HFFc6 (cell line): ENCODE data around the gene GABRE. TPM values are rescaled to one million over a fixed set of nuclear protein-coding genes. Genes with fewer than 3 reads are reported as not detected.
A peak's percentile ranks its signal among the peaks of the same experiment; 100 is the strongest.

Source experiments
- DNase-seq: peaks from one replicate; pipeline ENCODE4 v3.0.0-alpha.2; 2018
- H3K27ac Mint-ChIP-seq: 2 replicates; pipeline ENCODE4 v1.8.0; 2020; ENCODE audit warnings: mild to moderate bottlenecking, mixed read lengths
- H3K27me3 Mint-ChIP-seq: 2 replicates; pipeline ENCODE4 v1.8.0; 2021; ENCODE audit warnings: mild to moderate bottlenecking, moderate library complexity, mixed read lengths; ENCODE audit not compliant: insufficient read depth
- H3K36me3 Mint-ChIP-seq: 2 replicates; pipeline ENCODE4 v1.8.0; 2021; ENCODE audit warnings: low read depth, mixed read lengths
- H3K4me1 Mint-ChIP-seq: 2 replicates; pipeline ENCODE4 v1.8.0; 2020; ENCODE audit warnings: low read depth, mixed read lengths
- H3K4me3 Mint-ChIP-seq: 2 replicates; pipeline ENCODE4 v1.8.0; 2020; ENCODE audit warnings: mild to moderate bottlenecking, moderate library complexity, mixed read lengths
- H3K9me3 Mint-ChIP-seq: 2 replicates; pipeline ENCODE4 v1.8.0; 2020; ENCODE audit warnings: mild to moderate bottlenecking, mixed read lengths
- CTCF ChIP-seq: fragments of 200-600 bp; sonication (generic); IDR thresholded peaks from 2 replicates; pipeline ENCODE4 v1.5.0; 2021; ENCODE audit warnings: antibody characterized with exemption, mild to moderate bottlenecking
- total RNA-seq, 6 experiments: library from RNA; stranded (reverse); fragmentation: NEBNext Ultra II Directional; extraction: Animal tissue kit (Norgen Biotek cat#: 25700); gene quantifications; 2 replicates in 1 of 6; 3 replicates in 5 of 6; pipeline ENCODE4 v1.2.3, GENCODE V29; 2021

Gene GABRE
- total RNA-seq, 6 experiments from 2014 or later, result 0.24 to 1.7 (median 0.71) TPM

- DNase-seq, result no peak
- no peak overlapping the region for H3K4me3 Mint-ChIP-seq
- no peaks in the 10 kb centered on the region; the same call in 1 of the 2 replicates for H3K9me3 Mint-ChIP-seq
- H3K27ac Mint-ChIP-seq, result no peak overlapping the region
- H3K4me1 Mint-ChIP-seq, result no peaks in the 10 kb centered on the region
- peaks cover 4% of the 10 kb centered on the region; the same call in 1 of the 2 replicates for H3K27me3 Mint-ChIP-seq
- no peak for TF ChIP-seq CTCF
- H3K36me3 Mint-ChIP-seq, result no peaks in the 10 kb centered on the region
Measured at GRCh38 chrX:151994476-151994875, 20.0 kb upstream of the GABRE start.

- no peak for DNase-seq
Measured at GRCh38 chrX:151988706-151989299, 14.3 kb upstream of the GABRE start.

GRCh38 chrX:151987108-151987507, 12.6 kb upstream of the GABRE start:
- Mint-ChIP-seq H3K4me1 (peaks cover 24% of the 10 kb centered on the region; the same call in 1 of the 2 replicates), H3K4me3 (no peak overlapping the region), H3K36me3 (no peaks in the 10 kb centered on the region), H3K9me3 (no peaks in the 10 kb centered on the region), H3K27ac (no peak overlapping the region), H3K27me3 (no peaks in the 10 kb centered on the region)
- DNase-seq, result no peak
- TF ChIP-seq CTCF, result no peak

More at GRCh38 chrX:151988706-151989299, 14.3 kb upstream of the GABRE start:
- no peaks in the 10 kb centered on the region for H3K27me3 Mint-ChIP-seq
- no peak overlapping the region for H3K4me3 Mint-ChIP-seq
- H3K4me1 Mint-ChIP-seq, result peaks cover 24% of the 10 kb centered on the region; the same call in 1 of the 2 replicates
- no peaks in the 10 kb centered on the region; the same call in 1 of the 2 replicates for H3K9me3 Mint-ChIP-seq
- TF ChIP-seq CTCF, result no peak
- no peak overlapping the region for H3K27ac Mint-ChIP-seq
- no peaks in the 10 kb centered on the region for H3K36me3 Mint-ChIP-seq

GRCh38 chrX:151985955-151986354, 11.5 kb upstream of the GABRE start:
- H3K36me3 Mint-ChIP-seq, result no peaks in the 10 kb centered on the region
- H3K9me3 Mint-ChIP-seq, result no peaks in the 10 kb centered on the region
- peak; percentile 66 for DNase-seq
- H3K27me3 Mint-ChIP-seq, result no peaks in the 10 kb centered on the region
- no peak for TF ChIP-seq CTCF
- peak overlapping the region; percentile 65; the same call in 1 of the 2 replicates for H3K27ac Mint-ChIP-seq
- no peak overlapping the region for H3K4me3 Mint-ChIP-seq
- peaks cover 24% of the 10 kb centered on the region; the same call in 1 of the 2 replicates for H3K4me1 Mint-ChIP-seq

GRCh38 chrX:151985531-151985930, 11.1 kb upstream of the GABRE start:
- no peak overlapping the region for H3K4me3 Mint-ChIP-seq
- H3K27me3 Mint-ChIP-seq, result no peaks in the 10 kb centered on the region
- no peak for TF ChIP-seq CTCF
- DNase-seq, result no peak
- no peak overlapping the region for H3K27ac Mint-ChIP-seq
- peaks cover 24% of the 10 kb centered on the region; the same call in 1 of the 2 replicates for H3K4me1 Mint-ChIP-seq
- no peaks in the 10 kb centered on the region for H3K36me3 Mint-ChIP-seq
- no peaks in the 10 kb centered on the region for H3K9me3 Mint-ChIP-seq
